ENCODE results near the gene PRIMPOL. TPM values are rescaled to one million over a fixed set of nuclear protein-coding genes. Genes with fewer than 3 reads are reported as not detected.
A peak's percentile ranks its signal among the peaks of the same experiment; 100 is the strongest.
"Not testable (repeated sequence)": the region's sequence is repeated elsewhere in the genome, so short reads cannot be mapped to it uniquely, and the experiment has no call there.

Gene PRIMPOL
- total and polyA plus RNA-seq, 5 experiments from 2014 or later: 12.1 to 17.6 (median 16.1) TPM

DNA sequence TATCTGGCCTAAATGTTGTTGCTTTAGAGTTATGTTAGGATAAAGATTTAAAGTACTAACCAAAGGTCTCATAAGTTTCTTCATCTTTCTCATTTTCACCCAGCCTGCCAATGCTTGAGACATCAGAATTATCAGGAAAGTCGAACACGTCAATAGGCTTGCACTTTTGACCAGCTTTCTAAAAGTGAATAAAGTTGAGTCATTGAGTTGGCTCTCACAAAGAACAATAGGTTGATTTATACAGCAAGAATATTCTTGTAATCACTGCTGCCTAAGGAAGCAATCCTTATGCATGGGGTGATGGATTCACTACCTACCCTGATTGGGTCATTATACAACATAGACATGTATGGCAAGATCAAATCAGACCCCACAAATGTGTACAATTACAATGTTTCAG lies 79.3 kb downstream of the PRIMPOL start:
- no peak for ATAC-seq
- POLR2A ChIA-PET: no interaction called here
- no peak overlapping the region for H3K27ac Mint-ChIP-seq
- H3K4me1 Mint-ChIP-seq: peaks cover 4 to 23% (median 9%) of the 10 kb centered on the region in 4 donors
- H3K9me3 Mint-ChIP-seq: no peaks in the 10 kb centered on the region
- DNase-seq: no peak
- no peaks in the 10 kb centered on the region for H3K36me3 Mint-ChIP-seq
- H3K4me3 Mint-ChIP-seq: no peak overlapping the region
- H3K27me3 Mint-ChIP-seq: no peaks in the 10 kb centered on the region

- DNase-seq: no peak
- POLR2A ChIA-PET: no interaction called here
- H3K4me1 Mint-ChIP-seq: peaks cover 4 to 34% (median 16%) of the 10 kb centered on the region in 4 donors
- no peak for ATAC-seq
- H3K27me3 Mint-ChIP-seq: no peaks in the 10 kb centered on the region
- no peak overlapping the region for H3K27ac Mint-ChIP-seq
- no peaks in the 10 kb centered on the region for H3K9me3 Mint-ChIP-seq
- no peaks in the 10 kb centered on the region for H3K36me3 Mint-ChIP-seq
- no peak overlapping the region for H3K4me3 Mint-ChIP-seq
Measured at GRCh38 chr4:184729946-184730345, 80.4 kb downstream of the PRIMPOL start.

- no peaks in the 10 kb centered on the region for H3K27me3 Mint-ChIP-seq
- ATAC-seq (no peak), DNase-seq (no peak)
- H3K9me3 Mint-ChIP-seq: no peaks in the 10 kb centered on the region
- H3K4me1 Mint-ChIP-seq: peaks cover 4 to 33% (median 16%) of the 10 kb centered on the region in 4 donors
- POLR2A ChIA-PET: interaction anchor here (0.6 kb wide), 1 partner anchor 163 kb away, joined by 3 read pairs; no protein-coding TSS in a partner anchor
- H3K4me3 Mint-ChIP-seq: no peak overlapping the region
- H3K36me3 Mint-ChIP-seq: no peaks in the 10 kb centered on the region
- no peak overlapping the region for H3K27ac Mint-ChIP-seq
Measured at GRCh38 chr4:184731056-184731455, 81.5 kb downstream of the PRIMPOL start.

DNA sequence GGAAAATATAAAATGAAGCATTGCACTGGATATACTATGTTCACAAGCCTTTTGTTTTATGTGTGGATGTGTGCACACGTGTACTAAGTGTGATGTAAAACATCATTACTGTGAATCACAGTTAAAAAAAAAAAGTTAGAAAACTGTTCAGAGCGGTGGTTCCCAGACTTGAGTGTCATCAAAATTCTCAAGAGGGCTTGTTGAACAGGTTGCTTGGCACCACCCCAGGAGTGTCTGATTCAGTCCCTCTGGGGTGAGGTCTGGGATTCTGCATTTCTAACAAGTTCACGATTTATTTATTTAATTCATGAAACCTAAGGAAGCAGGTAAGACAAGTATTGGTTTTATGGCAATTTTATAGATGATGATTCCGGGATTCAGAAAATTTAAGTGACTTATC lies 82.6 kb downstream of the PRIMPOL start:
- Mint-ChIP-seq H3K4me1 (peaks cover 4 to 27% (median 16%) of the 10 kb centered on the region in 4 donors), H3K27ac (peak overlapping the region in 1 of 10 donors; percentile 11), H3K9me3 (no peaks in the 10 kb centered on the region), H3K4me3 (peak overlapping the region; percentile 13 to 91 (median 70)), H3K27me3 (no peaks in the 10 kb centered on the region), H3K36me3 (no peaks in the 10 kb centered on the region)
- no peak for DNase-seq
- ATAC-seq: no peak
- POLR2A ChIA-PET: no interaction called here

DNA sequence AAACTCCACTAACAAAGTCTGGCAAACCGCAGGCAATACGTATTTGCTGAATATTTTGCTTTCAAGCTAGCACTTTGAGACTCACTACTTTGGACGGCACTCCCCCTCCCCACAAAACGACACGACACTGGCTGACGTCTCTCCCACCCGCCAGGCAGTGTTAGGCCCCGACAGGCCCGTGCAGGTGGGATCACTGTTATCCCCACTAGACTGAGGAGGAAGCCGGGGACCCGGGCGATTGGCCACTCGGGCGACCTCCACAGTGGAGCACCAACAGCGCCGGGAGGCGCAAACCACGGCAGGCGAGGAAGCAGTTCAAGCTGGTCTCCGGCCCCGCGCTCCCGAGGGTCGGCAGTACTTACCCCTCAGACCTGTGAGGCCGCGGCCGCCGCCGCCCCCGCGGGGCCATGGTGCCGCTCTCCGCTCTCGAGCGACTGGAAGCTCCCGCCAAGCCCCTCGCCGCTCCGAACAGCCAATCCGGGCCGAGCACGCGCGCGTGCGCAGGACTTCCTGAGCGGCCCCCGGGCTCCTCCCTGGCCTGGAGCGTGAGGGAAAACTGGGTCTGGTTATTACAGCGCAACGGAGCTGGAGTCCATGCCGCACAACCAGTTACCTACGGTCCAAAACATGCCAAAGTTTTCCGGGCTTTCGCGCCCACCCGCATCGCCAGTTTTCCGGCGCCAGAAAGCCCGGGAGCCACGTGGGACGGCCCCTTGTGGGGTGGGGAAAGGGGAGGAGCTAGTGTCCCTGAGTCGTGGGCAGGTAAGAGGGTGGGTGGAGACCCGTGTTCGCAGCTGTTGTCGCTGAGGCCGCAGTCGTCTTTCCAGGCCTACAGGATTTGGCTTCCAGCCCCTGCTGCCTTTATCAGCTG lies 84.4 kb downstream of the PRIMPOL start, which contains the start of gene CENPU:
TSS of gene CENPU (minus strand) at position 443 of the 871 bp plus-strand sequence. CDS start at position 409, 34 bp downstream.
- Mint-ChIP-seq H3K4me3 (peak within 1 kb of the TSS; percentile 81 to 97 (median 90)), H3K9me3 (no peaks in the 10 kb centered on the region), H3K27me3 (no peaks in the 10 kb centered on the region), H3K4me1 (peaks cover 4 to 26% (median 16%) of the 10 kb centered on the region in 4 donors), H3K36me3 (no peaks in the 10 kb centered on the region), H3K27ac (peak within 1 kb of the TSS; percentile 76 to 95 (median 88))
- ATAC-seq (peak; percentile 94 to 96), DNase-seq (peak; percentile 88 to 96 (median 92))
- POLR2A ChIA-PET: interaction anchor here (0.6 to 2.0 kb wide), 17 partner anchors 9 to 1289 kb away, joined by 3 to 11 read pairs (median 4); partner anchors contain the start of genes ACSL1, CASP3, CDKN2AIP and IRF2

DNA sequence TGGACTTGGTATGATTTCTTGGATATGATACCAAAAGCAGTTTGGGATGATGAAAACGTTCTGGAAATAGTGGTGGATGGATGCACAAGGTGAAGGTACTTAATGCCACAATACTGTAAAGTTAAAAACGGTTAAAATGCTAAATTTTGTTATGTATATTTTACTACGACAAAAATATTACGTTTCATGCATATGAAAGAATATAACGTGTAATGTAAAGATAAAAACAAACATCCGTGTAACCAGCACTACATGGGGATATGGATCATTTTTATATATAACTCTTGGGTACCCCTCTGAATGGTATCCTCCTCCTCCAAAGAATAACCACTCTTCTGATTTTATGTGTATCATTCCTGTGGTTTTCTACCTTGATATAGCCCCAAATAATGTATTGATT lies 85.2 kb downstream of the PRIMPOL start:
- H3K27me3 Mint-ChIP-seq: no peaks in the 10 kb centered on the region
- POLR2A ChIA-PET: interaction anchor here (0.7 to 2.0 kb wide), 12 partner anchors 11 to 691 kb away, joined by 3 to 11 read pairs (median 4); partner anchors contain the start of genes ACSL1, CASP3, PRIMPOL and SLC25A4
- no peak for ATAC-seq

GRCh38 chr4:184739575-184739974 lies 90.0 kb downstream of the PRIMPOL start:
- peak overlapping the region in 9 of 10 donors; percentile 11 to 74 (median 53) for H3K27ac Mint-ChIP-seq
- peak overlapping the region in 2 of 10 donors; percentile 2 to 31 for H3K4me3 Mint-ChIP-seq
- H3K27me3 Mint-ChIP-seq, H3K9me3 Mint-ChIP-seq, DNase-seq, H3K36me3 Mint-ChIP-seq, POLR2A ChIA-PET, ATAC-seq: not testable (repeated sequence)
- peaks cover 5 to 19% (median 13%) of the 10 kb centered on the region in 4 donors for H3K4me1 Mint-ChIP-seq

More for the DNA sequence above, 85.2 kb downstream of the PRIMPOL start:
- Mint-ChIP-seq H3K36me3 (no peaks in the 10 kb centered on the region), H3K27ac (peak overlapping the region in 6 of 10 donors; percentile 10 to 95 (median 88)), H3K9me3 (no peaks in the 10 kb centered on the region), H3K4me3 (peak overlapping the region; percentile 81 to 97 (median 90)), H3K4me1 (peaks cover 7 to 32% (median 24%) of the 10 kb centered on the region in 4 donors)
- no peak for DNase-seq

- no peak for ATAC-seq
Measured at GRCh38 chr4:184740980-184741391, 91.4 kb downstream of the PRIMPOL start.

DNA sequence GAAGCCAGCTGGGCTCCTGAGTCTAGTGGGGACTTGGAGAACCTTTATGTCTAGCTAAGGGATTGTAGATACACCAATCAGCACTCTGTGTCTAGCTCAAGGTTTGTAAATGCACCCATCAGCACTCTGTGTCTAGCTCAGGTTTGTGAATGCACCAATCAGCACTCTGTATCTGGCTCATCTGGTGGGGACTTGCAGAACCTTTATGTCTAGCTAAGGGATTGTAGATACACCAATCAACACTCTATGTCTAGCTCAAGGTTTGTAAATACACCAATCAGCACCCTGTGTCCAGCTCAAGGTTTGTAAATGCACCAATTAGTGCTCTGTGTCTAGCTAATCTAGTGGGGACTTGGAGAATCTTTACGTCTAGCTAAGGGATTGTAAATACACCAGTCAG lies 92.1 kb downstream of the PRIMPOL start:
- H3K9me3 Mint-ChIP-seq, POLR2A ChIA-PET, H3K27me3 Mint-ChIP-seq, ATAC-seq, H3K36me3 Mint-ChIP-seq, DNase-seq, H3K4me3 Mint-ChIP-seq: not testable (repeated sequence)
- Mint-ChIP-seq H3K4me1 (peaks cover 10 to 28% (median 21%) of the 10 kb centered on the region in 4 donors), H3K27ac (peak overlapping the region in 1 of 10 donors; percentile 8)

More at GRCh38 chr4:184740980-184741391, 91.4 kb downstream of the PRIMPOL start:
- Mint-ChIP-seq H3K27me3 (no peaks in the 10 kb centered on the region), H3K36me3 (no peaks in the 10 kb centered on the region), H3K27ac (no peak overlapping the region), H3K9me3 (peaks cover 0 to 2% (median 0%) of the 10 kb centered on the region in 9 donors), H3K4me1 (peaks cover 6 to 21% (median 14%) of the 10 kb centered on the region in 4 donors), H3K4me3 (no peak overlapping the region)
- POLR2A ChIA-PET: no interaction called here
- DNase-seq: no peak

DNA sequence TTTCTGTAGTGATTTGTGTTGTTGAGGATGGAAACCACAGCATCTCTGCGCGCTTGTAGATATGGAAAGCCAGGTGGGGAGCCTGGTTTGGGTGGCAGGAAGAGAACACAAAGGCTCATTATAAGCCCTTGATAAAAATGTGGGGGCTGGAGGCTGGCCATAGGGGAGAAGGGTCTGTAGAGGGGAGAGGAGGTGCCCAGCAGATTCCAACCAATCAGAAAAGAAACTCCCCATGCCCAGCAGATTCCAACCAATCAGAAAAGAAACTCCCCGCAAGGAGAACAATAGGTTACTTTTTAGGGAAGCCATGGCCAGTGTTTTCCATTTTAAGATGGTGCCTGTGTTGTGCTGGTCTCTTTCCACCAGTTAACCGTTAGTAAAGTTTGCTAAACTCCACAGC lies 94.1 kb downstream of the PRIMPOL start:
- no peak for DNase-seq
- Mint-ChIP-seq H3K36me3 (no peaks in the 10 kb centered on the region), H3K4me3 (no peak overlapping the region), H3K9me3 (peaks cover 0 to 2% (median 0%) of the 10 kb centered on the region in 9 donors), H3K27me3 (no peaks in the 10 kb centered on the region), H3K4me1 (peaks cover 12 to 31% (median 24%) of the 10 kb centered on the region in 4 donors), H3K27ac (peak overlapping the region in 2 of 10 donors; percentile 22 to 28)
- ATAC-seq: no peak
- POLR2A ChIA-PET: no interaction called here

DNA sequence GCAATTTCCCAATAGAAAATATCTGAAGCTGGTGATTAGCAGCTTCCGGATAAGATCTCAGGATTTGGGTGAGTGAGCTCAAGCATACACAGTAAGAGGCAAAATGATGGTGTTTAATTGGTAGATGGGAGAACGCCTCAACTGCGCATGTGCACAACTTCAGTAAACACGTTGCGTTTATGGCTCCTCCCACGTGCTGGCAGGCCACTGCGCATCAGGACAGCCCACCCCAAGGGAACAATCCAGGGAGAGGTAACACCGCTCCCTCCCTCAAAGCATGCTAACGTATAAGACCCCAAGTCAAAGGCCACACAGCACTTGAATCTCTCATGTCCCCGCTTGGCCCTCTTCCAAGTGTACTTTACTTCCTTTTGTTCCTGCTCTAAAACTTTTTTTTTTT lies 94.7 kb downstream of the PRIMPOL start:
- ATAC-seq: no peak
- peaks cover 12 to 30% (median 22%) of the 10 kb centered on the region in 4 donors for H3K4me1 Mint-ChIP-seq
- H3K27ac Mint-ChIP-seq: peak overlapping the region in 1 of 10 donors; percentile 22
- no peaks in the 10 kb centered on the region for H3K27me3 Mint-ChIP-seq
- H3K4me3 Mint-ChIP-seq: no peak overlapping the region
- no peaks in the 10 kb centered on the region for H3K36me3 Mint-ChIP-seq
- no peak for DNase-seq
- POLR2A ChIA-PET: no interaction called here
- peaks cover 0 to 2% (median 0%) of the 10 kb centered on the region in 9 donors for H3K9me3 Mint-ChIP-seq
